Measurements from ENCODE around the gene ZNF524.

DNA sequence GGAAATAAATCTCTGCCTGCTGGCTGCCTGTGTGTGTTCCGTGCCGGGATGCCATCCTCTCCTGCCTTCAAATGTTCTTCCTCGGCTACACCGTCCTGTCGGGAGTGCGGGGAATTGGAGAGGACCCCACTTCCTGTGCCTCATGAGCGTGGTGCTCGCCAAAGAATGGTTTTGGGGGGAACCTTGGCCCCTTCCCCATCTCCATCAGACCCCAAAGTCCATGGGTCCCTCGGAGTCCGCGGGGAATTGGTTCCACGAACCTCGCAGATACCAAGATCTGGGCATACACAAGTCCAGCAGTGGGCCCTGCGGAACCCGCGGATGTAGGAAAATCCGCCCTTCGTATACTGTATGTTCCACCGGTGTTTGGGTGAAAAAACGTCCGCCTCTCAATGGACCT lies 3.0 kb downstream of the ZNF524 start:
- TF ChIP-seq EZH2 (IDR thresholded peaks at IDR 0.05; ENCODE audit: insufficient read depth, poor library complexity, severe bottlenecking): no peak
- no peak for TF ChIP-seq EZH2phosphoT487 (IDR thresholded peaks at IDR 0.05; ENCODE audit: insufficient read depth, low read depth)

Data from GM23248 (cell line).